HG03139 (cell line): ENCODE data around the gene MYH10.

Experiments used
- ATAC-seq: cut with Tn5 transposase; IDR thresholded peaks from one replicate; pipeline ENCODE4 v1.9.1; 2021; ENCODE audit not compliant: unreplicated experiment

Gene MYH10

DNA sequence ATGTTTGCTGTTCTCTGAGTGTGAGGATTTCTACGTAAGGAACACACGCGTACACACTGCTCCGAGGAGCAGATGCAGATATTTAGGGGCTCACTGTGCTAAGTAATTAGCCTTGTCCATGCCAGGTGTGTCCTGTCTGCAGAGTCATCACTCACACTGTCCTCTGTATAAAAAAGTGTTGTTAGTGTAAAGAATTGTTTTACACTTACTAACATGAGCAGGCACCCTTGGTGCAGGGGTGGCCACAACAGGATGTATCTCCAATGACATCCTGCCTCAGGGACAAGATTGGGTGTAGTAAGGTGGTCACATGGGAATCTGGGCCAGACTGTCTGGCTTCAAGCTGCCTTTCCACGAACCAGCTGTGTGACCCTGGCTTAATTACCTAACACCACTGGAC is 130.9 kb downstream of the MYH10 start:
- ATAC-seq, result no peak

DNA sequence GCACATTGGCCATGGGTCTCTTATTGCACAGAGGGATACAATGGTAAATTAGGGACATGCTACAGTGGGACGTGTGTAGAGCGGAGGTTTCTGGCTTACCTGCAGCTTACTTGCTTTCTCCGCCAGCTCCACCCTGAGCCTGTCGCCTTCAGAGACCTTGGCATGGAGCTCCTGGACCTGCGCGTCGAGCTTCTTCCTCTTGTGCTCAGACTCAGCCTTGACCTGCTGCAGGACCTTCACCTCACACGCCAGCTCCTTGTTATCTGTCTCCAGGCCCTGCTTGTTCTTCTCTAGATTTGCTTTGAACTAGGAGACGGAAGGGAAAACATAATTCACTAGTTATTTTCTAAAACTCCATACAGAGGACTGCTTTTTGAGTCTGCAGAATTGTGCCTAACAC is 131.4 kb downstream of the MYH10 start:
- no peak for ATAC-seq

DNA sequence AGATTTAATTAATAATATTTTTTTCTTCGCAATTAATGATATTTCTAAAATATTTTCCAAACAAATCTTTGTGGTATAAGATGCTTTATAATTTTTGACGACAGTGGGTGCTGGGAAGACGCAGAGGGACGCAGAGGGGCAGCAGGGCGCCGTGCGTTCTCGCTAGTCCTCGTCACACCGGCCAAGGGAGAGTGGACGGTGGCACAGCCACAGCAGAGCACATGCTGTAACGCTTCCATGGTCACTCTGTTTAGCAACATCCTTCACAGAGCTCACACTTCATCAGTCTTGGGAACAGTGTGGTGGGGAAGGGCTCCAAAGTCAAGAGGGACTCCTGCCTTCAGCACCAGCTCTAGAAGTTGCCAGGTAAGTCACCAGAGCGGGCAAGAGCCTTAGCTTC is 134.4 kb downstream of the MYH10 start:
- no peak for ATAC-seq

GRCh38 chr17:8494506-8495111 is 135.9 kb downstream of the MYH10 start:
- ATAC-seq, result no peak

- no peak for ATAC-seq
Observed at GRCh38 chr17:8494021-8494420, 136.5 kb downstream of the MYH10 start.

DNA sequence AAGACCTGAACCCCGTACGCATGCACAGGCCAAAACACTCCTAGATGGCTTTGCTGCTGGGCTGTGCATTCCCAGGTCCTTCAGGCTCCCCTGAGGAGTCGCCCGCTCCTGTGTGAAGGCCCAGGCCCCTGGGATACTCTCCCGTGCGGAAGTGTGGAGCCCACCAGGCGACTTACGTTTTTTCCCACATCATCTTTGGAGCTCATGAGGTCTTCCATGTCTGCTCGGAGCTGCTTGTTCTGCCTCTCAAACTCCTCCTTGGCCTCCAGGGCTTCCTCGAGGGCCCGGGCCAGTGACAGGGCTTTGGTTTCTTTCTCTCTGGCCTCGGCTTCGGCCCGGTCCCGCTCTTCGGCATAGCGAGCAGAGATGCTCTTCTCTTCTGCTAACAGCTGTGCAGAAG is 138.4 kb downstream of the MYH10 start:
- ATAC-seq, result no peak

GRCh38 chr17:8490256-8491023 is 140.1 kb downstream of the MYH10 start:
- ATAC-seq, result no peak

- ATAC-seq, result no peak
Observed at GRCh38 chr17:8489841-8490240, 140.7 kb downstream of the MYH10 start.

DNA sequence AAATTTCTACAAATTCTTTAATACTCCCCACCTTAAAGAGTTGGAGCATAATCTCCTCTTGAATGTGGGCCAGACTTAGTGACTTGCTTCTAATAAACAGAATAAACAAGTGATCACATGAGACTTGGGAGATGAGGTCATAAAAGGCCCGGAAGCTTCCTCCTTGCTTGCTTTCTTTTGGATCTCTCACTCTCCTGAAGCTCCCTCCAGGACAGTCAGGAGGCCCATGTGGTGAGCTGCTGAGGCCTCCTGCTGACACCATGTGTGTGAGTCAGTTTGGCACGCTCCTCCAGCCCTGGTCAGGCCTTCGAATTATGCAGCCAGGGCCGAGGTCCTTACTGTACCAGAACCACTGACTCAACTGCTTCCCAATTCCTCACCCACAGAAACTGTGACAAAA is 141.6 kb downstream of the MYH10 start:
- no peak for ATAC-seq

DNA sequence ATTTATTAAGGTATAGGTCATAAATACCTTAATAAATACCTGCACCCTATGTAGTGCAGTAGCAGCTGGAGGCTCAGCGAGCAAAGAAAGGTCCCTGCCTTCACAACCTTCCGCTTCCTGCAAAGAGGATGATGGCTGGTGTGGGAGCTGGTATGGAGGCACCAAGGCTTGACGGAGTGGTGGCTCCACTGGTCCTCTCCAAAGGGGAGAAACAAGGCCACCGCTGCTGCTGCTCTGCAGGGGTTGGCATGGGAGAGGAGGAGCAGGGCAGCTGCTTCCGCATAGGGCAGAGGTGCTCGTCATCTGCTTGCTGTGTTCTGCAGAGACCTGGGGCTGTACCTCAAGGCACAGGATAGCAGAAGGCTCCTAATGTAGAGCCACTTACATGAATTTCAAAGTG is 142.0 kb downstream of the MYH10 start:
- ATAC-seq, result no peak

DNA sequence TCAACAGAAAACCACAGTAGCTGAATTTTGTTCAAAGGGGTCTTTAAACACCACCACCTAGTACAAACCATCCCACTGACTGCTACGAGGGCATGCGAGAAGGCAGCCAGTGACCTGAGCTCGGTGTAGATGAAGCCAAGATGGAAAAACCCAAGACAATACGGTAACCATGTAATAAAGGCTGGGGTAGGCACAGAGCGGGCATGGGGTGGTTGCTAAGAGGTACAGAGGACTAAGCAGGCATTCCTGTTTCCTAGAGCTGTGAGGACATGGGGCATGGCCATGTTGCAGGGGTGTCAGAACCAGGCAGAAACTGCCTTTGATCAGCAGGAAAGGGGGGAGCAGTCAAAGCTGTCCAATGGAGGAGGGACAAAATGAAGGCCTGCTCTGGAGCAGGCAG is 142.8 kb downstream of the MYH10 start:
- no peak for ATAC-seq

- ATAC-seq, result no peak
Observed at GRCh38 chr17:8487130-8487645, 143.3 kb downstream of the MYH10 start.

DNA sequence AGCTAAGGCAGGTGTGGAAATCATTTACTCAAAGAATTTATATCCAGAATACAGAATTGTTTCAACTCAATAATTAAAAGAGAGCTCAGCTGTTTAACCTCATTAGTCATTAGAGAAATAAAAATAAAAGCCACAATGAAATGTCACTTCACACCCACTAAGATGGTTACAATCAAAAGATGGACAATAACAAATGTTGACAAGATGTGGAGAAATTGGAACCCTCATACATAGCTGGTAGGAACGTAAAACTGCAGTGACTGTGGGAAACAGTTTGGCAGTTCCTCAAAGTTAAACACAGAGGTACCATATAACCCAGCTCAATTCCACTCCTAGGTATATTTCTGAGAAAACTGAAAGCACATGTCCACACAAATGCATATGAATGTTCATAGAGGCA is 145.0 kb downstream of the MYH10 start:
- no peak for ATAC-seq

DNA sequence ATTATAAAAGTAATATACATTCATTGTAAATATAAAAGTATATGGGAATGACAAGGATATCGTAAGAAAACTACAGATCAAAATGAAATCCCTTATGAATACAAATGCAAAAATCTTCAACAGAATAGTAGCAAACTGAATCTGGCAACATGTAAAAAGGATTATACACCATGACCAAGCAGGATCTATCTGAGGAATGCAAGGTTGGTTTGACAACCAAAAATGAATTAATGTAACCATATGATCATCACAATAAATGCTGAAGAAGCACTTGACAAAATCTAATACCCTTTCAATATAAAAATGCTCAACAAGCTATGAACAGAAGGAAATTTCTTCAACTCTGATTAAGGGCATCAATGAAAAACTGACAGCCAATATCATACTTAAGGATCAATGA is 146.1 kb downstream of the MYH10 start:
- ATAC-seq, result no peak

DNA sequence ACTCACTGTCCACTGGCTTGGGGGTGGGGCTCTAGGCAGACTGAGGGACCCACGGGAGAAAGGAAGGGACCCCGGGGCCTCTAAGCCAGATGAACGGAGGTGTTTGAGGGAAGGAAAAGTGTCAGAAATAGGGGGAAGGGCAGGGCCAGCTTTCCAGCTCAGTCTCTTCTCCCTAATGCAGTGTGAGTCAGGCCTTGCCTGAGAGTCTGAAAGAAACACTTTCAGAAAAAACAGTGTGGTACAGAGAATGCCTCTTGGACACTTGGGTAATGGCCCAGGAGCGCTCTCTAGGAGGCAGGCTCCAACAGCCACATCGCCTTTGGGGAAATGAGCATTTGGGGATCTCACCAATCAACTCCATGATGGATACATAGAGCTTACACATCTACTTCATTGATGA is 148.0 kb downstream of the MYH10 start:
- ATAC-seq, result no peak

DNA sequence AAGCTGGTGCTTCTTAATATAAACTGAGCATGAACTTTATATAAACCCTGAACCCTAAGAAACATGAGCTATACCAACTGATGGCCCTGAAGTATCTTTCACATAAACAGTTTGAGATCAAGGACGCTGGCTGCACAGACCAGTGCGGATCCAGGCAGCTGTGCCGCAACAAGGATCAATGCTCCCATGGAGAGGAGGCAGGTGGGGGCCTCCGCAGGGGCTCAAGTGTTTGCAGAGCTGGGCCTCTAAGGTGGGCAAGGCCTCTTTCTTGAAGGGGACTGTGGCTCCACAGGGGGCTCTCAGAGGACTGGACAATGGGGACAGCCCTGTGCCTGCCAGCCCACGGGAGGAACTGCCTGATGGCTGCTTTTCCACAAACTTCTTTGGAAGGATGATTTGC is 148.8 kb downstream of the MYH10 start:
- no peak for ATAC-seq

GRCh38 chr17:8481089-8481488 is 149.4 kb downstream of the MYH10 start:
- ATAC-seq, result no peak

GRCh38 chr17:8480011-8480976 is 150.2 kb downstream of the MYH10 start:
- ATAC-seq, result no peak

DNA sequence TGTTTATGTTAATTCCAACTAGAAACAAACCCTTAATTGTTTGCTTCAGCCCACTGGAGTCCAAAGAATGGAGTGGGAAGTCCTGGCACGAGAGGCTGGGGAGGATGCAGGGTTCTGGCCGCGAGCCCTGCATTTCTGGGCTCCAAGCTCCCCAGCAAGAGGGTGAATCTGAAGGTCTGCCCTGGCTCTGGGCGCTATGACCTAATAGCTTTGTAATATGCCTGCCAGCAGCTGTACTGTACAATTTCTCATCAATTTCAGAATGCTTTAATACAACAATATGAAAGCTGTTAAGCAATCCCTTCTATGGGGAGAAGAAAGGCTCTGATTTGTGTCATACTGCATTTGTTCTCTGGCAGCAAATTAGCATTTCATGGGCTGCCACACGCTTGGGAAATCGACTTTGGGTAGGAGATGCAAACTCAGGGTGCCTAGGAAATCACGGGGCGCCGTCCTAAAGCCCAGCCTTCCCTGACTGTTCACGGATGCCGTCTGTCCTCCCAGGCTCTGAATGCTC is 151.0 kb downstream of the MYH10 start:
- no peak for ATAC-seq

DNA sequence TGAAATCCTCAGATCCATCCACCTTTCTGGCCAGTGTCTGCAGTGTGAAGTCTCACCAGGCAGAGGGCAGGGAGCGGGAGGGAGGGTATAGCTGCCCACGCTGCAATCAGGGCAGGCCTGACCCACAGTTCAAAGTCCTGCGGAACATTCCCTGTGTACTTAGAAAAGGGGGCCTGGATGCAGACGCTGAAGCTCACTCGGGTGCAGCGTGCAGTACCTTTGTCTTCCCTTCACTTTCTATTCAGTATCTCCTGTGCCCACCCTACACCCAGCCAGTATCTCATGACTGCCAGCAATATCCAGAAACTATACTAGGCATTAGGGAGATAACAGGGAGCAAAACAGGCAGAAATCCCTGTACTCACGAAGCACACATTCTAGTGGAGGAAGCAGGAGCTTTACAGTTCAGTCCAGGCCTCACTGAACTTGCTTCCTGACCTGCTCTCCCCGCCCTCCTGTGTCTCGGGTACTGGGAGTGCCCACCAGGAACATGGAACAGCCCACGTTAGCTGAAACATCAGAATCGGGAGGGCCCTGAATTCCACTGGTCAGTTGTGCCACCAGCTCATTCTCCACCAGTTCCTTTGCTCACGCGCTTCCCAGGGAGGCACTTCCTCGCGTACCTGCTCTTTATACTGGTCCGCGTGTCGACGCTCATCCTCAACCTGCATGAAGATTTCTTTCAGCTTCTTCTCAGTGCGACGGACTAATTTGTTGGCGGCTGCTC is 152.6 kb downstream of the MYH10 start:
- no peak for ATAC-seq

DNA sequence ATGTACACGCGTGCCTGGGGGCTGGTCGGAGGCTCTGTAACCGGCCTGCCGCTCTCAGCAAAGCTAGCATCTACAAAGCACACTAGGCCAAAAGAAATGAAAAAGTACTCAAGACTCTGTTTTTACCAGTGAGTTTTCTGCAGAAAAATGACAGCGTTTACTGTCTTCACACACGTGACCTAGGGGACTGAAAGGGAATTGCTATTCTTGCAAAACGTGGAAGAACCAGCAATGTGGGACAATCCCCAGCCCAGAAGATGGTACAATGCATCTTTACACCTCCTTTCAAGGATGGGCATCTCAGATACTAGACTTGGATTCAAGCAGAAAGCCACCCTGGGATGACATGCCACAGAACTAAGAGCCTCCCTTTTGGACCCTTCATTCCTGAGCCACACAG is 153.4 kb downstream of the MYH10 start:
- ATAC-seq, result no peak
